HG03103 (cell line): Measurements from ENCODE around the gene WDFY3.
"Not testable (repeated sequence)": the region's sequence is repeated elsewhere in the genome, so short reads cannot be mapped to it uniquely, and the experiment has no call there.

Experiments
- ATAC-seq: cut with Tn5 transposase; IDR thresholded peaks from one replicate; pipeline ENCODE4 v1.9.1; 2021; ENCODE audit warnings: low read depth; ENCODE audit not compliant: unreplicated experiment

WDFY3 gene

DNA sequence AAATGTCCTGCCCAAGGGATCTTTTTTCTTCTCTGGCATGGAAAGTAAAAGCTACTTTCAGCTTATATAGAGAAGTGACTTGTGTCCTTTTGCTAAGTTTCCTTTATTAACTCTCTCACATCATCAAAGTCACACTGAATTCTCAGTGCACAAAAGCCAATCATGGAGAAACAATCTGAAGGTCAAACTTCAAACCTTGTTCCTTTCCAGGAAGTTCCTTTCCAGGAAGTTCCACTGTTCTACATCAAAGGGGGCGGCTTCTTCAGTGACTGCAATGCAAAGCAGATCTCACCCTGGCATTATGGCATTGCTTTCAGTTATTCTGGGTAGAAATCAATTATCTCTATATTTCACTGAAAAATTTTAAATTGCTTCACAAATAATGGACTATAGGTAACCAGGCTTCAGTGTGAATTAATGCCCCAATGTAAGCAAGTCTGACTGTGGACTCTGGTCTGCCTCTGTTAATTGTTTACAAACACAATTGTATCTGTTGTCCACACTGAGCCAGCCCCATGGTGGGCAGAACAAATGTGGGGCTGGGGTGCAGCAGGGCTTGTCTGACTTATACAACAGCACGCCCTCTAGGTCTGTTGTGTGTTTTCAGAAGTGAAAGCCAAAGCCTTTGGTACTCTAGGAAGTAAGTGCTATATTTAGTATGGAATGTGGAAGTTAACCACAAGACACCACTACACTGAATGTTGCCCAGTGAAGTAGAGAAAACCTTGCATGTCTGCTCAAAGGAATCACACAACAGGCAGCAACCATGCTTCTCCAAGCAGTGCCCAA, 284.8 kb downstream of the WDFY3 start:
- ATAC-seq = no peak

DNA sequence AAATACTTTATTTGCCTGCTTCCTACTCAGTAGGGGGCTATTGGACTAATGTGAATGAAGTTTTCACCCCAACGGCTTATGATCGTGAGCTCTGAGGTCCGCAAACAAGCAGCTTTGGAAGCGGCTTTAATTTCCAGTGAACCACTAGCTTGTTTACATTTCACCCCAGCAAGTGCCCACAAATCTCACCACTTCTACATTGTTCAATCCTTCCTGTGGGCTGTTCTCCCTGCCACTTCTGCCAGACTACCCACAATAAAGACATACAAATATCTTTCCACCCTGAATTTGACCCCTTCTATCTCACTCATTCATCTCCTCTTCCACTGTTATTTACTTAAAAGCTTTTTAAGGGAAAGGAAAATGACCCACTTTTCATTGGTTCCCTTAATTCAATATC, 285.5 kb downstream of the WDFY3 start:
- no peak for ATAC-seq

DNA sequence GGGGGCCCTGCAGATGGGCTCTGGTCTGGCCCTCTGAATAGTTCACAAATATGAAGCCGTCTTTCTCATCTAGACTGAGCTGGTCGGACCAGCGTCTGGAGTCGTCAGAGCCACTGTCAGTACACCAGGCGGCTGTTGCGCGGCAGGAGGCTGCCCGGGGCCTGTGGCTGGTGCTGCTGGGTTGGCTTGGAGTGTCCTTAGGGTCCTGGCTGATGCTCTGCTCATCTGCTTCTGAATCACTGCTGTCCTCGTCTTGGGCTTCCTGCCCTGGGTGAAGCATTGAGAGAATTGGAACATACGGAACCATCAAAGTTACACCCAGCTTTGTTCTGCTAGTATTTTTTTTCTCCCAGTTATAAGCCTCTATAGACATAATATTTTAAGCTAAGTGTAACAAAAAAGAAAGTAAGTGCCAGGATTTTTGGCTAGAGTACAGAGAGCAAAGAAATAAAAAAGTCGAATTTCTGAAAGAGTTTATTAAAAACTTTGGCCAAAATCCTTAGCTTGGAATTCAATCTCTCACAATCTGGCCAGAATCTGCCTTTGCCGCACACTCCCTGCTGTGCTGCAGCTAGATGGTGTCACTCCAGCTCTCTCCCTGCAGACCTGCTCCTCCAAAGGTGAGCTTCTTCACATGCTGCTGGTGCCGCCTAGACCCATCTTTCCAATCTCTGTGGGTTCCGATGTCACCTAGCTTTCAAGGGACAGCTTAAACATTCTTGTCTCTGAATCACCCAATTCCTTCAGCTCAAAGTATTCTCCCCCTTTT, 287.3 kb downstream of the WDFY3 start:
- ATAC-seq = no peak

DNA sequence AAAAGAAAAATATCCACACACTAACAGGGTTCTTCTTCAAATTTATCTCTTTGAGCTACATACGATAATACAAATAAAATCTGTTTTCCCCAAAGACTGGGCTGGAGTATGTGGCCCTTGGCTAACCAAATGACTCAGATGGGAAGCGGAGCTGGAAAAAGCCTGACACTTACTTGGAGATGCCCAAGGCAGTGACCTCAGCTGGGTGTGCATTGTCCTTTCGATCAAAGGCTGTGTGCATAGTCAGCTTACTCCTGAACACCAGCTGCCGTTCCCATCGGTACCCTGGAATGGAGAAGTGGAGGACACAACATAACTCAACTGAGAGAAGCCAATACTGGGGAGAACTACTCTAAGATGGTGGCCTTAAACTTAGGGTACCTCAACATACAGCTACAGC, 288.5 kb downstream of the WDFY3 start:
- no peak for ATAC-seq

DNA sequence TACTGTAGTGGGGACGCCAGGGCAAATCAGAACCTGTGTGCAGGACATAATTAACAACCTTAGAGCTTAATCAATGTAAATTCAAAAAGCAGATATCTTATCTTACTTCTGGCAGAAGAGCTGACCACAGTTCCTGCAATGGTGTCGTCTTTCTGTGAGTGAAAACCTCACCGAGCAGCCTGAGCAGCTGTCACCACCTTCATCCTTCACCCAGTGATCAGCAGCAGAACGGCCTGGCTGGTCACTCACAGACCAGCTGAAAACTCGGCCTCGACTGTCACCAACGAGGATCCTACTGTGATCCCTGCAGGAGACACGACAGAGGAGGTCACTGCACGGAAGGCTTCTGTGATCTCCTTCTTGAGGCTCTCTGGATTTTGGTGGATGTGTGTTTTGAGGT, 289.4 kb downstream of the WDFY3 start:
- no peak for ATAC-seq

DNA sequence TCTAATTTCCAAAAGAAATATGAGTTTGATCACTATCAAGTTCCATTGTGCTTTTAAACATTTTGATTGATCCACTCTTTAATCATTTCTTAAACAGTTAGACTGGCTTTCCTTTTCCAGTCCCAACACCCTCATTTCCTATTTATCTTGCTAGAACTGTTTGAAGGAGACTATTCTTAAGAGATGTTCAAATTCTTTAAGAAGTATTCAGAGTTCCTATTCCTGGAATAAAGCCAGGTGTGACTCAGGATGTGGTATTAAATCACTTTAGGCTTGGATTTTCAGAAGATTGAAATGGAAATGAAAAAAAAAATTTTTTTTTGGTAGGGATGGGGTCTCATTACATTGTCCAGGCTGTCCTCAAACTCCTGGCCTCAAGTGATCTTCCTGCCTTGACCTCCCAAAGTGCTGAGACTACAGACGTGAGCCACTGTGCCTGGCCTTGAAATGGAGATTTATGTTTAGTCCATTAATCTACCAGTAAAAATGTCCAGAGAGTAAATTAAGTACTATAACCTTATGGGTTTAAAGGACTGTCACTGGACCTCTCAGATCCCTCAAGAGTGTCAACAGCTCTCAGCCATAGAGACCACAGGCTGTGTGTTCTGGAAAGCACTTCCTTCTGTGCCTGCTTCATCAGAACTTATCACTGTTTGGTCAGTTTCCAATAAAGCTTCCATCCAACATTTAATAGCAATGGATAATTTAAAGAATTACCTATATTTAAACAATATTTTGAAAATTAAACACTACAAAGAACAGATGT, 292.8 kb downstream of the WDFY3 start:
- no peak for ATAC-seq

DNA sequence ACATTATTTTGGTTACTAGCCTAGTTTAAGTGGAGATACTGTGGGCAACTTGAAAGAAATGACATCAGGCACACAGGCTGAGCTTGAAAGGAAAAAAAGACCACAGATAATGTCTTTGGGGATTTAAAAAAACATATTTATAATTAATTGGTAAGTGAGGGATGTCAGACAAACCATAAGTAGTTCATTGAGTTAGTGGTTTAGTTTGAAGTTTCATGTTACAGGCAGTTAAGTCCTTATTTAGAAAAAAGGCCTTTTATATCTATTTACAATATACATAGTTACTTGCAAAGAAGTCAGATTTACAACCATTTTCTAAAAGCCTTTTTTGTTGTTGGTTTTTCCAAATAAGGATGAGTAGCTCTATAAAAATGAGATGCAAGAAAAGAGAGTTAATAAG, 294.3 kb downstream of the WDFY3 start:
- no peak for ATAC-seq

DNA sequence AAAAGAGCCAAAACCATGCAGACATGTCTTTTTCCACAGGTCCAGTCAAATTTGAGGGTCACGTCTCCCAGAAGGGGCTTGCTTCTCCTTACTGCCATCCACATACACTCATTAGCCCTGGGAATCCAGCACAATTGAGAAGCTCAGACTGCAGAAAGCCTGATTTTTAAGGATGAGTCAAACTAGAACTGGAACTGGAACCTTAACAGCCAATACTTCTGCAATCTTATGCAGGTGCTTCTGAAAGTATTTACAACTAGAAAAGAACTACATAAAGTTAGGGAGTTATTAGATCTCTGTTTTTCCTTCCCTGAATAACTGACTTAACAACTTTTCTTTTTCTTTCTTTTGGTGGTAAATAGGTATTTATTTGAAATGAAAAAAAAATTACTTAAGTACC, 297.3 kb downstream of the WDFY3 start:
- ATAC-seq = no peak

DNA sequence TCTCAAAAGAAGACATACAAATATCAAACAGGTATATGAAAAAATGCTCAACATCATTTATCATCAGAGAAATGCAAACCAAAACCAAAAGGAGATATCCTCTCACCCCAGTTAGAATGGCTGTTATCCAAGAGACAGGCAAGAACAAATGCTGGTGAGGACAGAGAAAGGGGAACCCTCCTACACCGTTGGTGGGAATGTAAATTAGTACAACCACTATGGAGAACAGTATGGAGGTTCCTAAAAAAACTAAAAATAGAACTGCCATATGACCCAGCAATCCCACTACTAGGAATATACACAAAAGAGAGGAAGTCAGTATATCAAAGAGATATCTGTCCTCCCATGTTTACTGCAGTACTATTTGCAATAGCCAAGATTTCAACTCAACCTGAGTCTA, 300.1 kb downstream of the WDFY3 start:
- ATAC-seq = no peak

DNA sequence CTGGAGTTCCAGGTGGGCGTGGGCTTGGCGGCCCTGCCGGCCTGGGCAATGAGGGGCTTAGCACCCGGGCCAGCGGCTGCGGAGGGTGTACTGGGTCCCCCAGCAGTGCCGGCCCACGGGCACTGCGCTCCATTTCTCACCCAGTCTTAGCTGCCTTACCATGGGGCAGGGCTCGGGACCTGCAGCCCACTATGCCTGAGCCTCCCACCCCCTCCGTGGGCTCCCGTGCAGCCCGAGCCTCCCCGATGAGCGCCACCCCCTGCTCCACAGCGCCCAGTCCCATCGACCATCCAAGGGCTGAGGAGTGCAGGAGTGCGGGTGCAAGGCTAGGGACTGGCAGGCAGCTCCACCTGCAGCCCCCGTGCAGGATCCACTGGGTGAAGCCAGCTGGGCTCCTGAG, 301.7 kb downstream of the WDFY3 start:
- not testable (repeated sequence) for ATAC-seq

DNA sequence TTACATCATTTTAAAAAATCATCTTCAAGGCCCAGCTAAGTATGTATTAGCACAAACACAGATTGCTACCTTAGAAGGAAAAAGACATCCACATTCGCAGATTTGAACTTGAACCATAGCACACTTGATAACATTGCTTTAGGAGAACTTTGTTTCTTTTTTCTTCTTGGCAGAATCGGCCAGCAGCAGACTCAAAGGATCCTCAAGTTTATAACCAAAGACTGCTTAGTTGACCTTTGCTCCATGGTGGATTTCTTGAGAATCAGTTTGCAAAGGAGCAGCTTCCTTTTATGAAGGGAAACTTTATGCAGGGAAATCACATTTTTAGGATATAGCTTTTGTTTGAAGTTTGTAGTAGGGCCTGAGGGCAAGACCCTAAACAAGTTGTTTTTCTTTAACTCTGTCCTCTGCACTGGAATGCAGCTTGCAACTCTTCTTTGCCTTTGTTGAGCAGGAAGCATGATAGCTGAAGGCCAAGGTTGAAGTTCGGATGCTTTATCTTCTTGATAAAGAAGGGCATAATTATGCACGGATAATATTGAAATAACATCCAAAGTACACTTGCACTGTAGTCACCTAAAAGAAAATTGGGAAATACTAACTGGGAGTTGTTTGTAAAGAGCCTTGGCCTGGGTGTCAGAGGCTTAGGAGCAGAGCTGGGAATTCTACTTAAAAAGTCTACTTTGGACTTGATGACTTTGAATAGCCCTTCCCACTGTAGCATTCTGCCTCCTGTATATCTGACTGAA, 305.1 kb downstream of the WDFY3 start:
- no peak for ATAC-seq

DNA sequence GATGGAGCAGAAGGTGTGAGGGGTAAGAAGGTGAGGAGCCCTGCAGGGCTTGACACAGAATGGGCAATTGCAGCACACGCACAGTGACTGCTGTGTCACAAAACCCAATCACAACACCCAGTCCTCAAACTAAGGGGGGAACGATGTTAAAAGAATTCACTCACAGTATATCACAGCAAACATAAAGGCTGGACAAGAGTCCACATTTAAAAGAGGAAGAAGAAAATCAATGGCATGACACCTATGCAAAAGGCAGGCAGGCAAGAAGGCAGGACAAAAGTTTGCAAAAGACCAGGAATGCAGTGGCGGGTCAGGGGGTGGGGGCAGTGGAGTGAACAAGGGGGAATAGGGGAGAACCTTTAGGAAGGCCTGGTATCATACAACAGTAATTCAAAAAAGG, 305.9 kb downstream of the WDFY3 start:
- no peak for ATAC-seq

DNA sequence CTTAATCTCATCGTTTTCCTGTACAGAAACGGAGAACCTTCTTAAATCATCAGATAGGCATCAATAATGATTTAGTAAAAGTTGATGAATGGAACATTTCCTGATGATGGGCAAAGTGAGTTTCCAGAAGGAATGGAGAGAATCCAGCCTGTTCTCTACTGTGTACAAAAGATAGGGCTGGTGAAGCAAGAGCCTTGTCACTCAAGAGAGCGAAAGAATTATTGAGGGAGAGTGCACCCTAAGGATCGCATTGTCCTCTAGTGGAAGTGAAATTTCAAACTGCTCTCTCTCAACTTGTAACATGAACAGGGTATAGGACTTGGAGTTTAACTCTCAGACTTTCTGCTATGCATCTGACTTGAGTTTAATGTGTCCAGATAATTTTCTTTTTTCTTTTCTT, 314.0 kb downstream of the WDFY3 start:
- no peak for ATAC-seq

DNA sequence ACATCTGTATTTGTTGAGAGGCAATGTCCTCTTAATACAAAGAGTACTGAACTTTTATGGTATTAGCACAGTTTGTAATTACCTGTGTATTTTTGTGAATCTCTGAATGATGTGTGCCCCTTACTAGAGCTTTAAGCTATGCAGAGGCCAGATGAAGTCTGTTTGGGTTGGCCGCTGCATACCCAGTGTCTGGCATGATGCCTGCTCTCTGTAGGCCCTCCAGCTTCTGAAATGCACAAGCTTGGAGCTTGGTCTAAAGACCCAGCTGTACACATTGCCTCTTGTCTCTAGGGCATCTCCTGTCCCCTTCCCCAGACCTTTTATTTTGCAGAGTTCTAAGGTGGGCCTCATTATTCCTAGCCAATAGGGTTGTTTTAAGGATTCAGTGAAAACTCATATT, 315.0 kb downstream of the WDFY3 start:
- no peak for ATAC-seq

DNA sequence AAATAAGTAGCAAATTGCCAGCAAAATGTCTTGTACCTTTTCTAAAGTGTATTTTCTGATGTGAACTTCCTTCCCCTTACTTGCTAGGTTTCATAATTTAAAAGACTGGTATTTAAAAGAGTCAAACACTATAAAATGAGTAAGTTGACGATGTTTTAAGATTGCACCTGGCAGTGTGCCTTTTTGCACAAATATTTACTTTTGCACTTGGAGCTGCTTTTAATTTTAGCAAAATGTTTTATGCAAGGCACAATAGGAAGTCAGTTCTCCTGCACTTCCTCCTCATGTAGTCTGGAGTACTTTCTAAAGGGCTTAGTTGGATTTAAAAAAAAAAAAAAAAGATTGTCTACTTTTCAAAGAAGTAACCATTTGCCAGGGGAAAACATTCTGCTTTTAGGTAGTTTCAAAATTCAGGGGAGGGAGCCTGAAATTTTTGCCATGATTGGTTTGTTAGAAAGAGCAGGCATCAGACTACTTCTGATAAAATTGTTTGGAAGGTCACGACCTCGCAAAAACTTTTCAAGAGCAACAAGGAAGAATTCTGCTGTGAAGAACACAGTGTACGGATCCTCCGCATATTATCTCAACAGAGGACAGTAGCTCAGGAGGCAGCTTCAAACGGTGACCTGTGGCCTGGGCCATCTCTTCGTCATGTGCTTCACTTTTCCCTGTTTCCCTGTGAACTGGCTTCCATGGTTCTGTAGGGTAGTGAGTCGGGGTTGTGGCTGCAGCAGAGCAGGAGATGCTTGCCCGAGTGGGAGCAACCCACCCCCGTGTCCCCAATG, 317.4 kb downstream of the WDFY3 start:
- ATAC-seq = no peak

DNA sequence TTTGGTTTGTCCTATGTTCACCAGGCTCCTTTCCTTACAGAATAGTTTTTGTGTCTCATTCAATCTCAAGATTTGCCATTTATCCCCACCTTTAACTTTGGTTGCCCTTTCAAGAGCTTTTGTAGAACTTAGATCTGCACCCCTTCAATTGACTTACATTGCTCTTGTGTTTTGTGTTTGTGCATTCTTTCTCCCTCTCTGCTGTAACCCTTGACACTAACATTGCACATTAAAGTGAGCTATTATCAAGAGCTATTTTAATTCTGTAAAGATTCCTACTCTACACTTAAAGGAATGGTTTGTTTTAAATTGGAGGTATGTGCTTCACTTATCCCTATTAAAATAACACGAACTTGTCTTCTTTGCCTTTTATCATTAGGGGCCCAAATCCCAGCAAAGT, 318.3 kb downstream of the WDFY3 start:
- ATAC-seq = no peak

DNA sequence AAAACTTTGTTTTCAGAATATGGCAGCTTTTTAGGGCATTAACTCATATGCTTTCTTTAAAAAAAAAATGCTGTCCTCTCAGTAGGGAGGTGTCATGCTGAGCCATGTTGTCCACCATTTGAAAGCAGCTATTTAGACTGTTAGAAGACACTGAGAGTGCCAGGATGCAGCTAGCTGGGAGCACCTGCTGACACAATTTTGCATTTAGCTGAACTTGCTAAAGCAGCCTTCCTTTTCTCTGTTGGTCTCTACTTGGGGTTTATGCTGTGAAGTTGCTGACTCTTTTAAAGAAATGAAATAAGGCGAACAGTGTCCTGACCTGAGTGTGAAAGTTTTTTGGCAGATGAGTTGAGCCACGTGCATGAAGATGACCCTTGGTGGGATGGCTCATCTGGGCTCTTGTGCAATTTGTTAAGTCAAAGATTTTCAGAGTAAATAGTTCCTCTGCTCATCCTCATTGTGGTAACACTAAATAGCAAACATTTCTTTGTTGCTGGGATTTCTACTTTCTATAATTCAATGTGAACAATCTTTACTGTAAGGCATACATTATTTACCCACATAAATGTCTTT, 319.1 kb downstream of the WDFY3 start:
- no peak for ATAC-seq

DNA sequence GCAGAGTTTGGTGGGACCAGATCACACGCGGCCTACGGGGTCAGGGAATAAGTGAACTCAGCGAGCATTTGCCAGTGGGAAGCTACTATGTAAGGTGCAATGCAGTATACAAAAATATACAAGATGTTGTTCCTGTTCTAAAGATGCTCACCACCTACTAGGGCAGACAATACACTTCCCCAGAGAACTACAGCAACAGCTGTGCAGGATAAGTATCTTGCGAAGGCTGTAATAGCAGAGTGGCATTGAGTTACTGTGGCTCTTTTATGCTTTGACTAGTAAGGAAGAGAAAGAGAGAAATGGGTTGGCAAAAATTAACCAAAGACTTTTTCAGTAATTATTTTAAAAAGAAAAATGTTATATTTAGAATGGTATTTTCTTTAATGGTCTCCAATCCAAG, 322.4 kb downstream of the WDFY3 start:
- no peak for ATAC-seq

DNA sequence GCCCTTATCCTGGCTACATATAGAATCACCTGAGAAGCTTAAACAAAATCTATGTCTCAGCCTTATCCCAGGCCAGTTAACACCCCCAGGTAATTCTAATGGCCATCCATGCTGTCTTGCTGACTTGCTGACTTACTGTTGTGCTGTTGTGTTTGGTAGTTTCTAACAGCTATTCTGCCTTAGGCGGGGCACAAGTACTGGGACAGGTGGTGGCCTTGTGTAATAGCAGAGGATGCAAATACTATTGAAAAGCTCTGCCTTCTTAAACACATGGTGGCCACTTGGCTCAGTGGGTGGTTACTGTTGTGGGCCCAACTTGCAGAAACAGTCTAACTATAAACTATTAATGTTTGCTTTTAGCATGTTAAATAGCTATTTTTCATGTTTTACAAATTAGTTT, 327.3 kb downstream of the WDFY3 start:
- no peak for ATAC-seq

DNA sequence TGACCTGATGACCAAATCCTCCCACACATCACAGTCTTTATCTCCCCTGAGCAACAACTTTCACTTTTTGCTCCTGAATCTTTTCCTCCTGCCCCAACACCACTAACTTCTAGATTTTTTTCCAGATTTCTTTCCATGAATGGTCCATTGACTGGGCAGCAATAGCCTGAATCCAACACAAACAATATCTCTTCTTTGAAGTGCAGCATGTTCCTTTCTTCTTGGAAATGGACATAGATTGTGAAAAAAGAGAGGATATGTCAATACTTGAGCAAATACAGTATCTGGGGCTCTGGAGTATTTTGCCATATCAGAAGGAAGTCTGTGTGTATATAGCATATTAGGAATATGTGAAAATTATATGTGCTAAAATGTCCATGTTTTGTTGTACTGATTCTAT, 328.4 kb downstream of the WDFY3 start:
- no peak for ATAC-seq
